ENCODE results near the gene SLC2A1.

The SLC2A1 gene

GRCh38 chr1:42950116-42950481, 8.6 kb downstream of the SLC2A1 start:
- H3K9me3 ChIP-seq, result no peaks in the 10 kb centered on the region
- no peak for TF ChIP-seq CTCF (IDR thresholded peaks at IDR 0.05)
- no peak overlapping the region for H3K27ac ChIP-seq
- no peaks in the 10 kb centered on the region for H3K27me3 ChIP-seq
- H3K36me3 ChIP-seq, result no peaks in the 10 kb centered on the region
- H3K4me1 ChIP-seq (ENCODE audit: control insufficient read depth in 1 of 2, insufficient read depth in 1 of 2, low read depth in 1 of 2, low read length in 1 of 2), result peaks cover 0 to 2% of the 10 kb centered on the region in 2 experiments
- H3K4me3 ChIP-seq (ENCODE audit: low read depth in 1 of 2, low read length in 1 of 2), result no peak overlapping the region

GRCh38 chr1:42949312-42950115, 9.2 kb downstream of the SLC2A1 start:
- H3K27ac ChIP-seq, result no peak overlapping the region
- peaks cover 5 to 8% of the 10 kb centered on the region in 2 experiments for H3K4me1 ChIP-seq (ENCODE audit: control insufficient read depth in 1 of 2, insufficient read depth in 1 of 2, low read depth in 1 of 2, low read length in 1 of 2)

GRCh38 chr1:42947965-42948732, 10.5 kb downstream of the SLC2A1 start:
- Histone ChIP-seq H3K27me3 (no peaks in the 10 kb centered on the region), H3K4me1 (ENCODE audit: control insufficient read depth in 1 of 2, insufficient read depth in 1 of 2, low read depth in 1 of 2, low read length in 1 of 2) (peaks cover 15 to 22% of the 10 kb centered on the region in 2 experiments), H3K27ac (no peak overlapping the region), H3K4me3 (ENCODE audit: low read depth in 1 of 2, low read length in 1 of 2) (no peak overlapping the region), H3K36me3 (no peaks in the 10 kb centered on the region), H3K9me3 (no peaks in the 10 kb centered on the region)
- no peak for TF ChIP-seq CTCF (IDR thresholded peaks at IDR 0.05)

More at GRCh38 chr1:42949312-42950115, 9.2 kb downstream of the SLC2A1 start:
- Histone ChIP-seq H3K9me3 (no peaks in the 10 kb centered on the region), H3K27me3 (no peaks in the 10 kb centered on the region), H3K36me3 (no peaks in the 10 kb centered on the region), H3K4me3 (ENCODE audit: low read depth in 1 of 2, low read length in 1 of 2) (no peak overlapping the region)
- TF ChIP-seq CTCF (IDR thresholded peaks at IDR 0.05), result no peak

GRCh38 chr1:42947117-42947516, 11.6 kb downstream of the SLC2A1 start:
- Histone ChIP-seq H3K4me1 (ENCODE audit: control insufficient read depth in 1 of 2, insufficient read depth in 1 of 2, low read depth in 1 of 2, low read length in 1 of 2) (peaks cover 20 to 32% of the 10 kb centered on the region in 2 experiments), H3K4me3 (ENCODE audit: low read depth in 1 of 2, low read length in 1 of 2) (no peak overlapping the region), H3K27me3 (no peaks in the 10 kb centered on the region), H3K9me3 (no peaks in the 10 kb centered on the region), H3K27ac (no peak overlapping the region), H3K36me3 (no peaks in the 10 kb centered on the region)
- TF ChIP-seq CTCF (IDR thresholded peaks at IDR 0.05), result no peak

- Histone ChIP-seq H3K9me3 (no peaks in the 10 kb centered on the region), H3K27me3 (no peaks in the 10 kb centered on the region), H3K4me1 (ENCODE audit: control insufficient read depth in 1 of 2, insufficient read depth in 1 of 2, low read depth in 1 of 2, low read length in 1 of 2) (peaks cover 28 to 40% of the 10 kb centered on the region in 2 experiments), H3K36me3 (no peaks in the 10 kb centered on the region), H3K27ac (no peak overlapping the region), H3K4me3 (ENCODE audit: low read depth in 1 of 2, low read length in 1 of 2) (no peak overlapping the region)
- no peak for TF ChIP-seq CTCF (IDR thresholded peaks at IDR 0.05)
Measured at GRCh38 chr1:42946120-42946898, 12.4 kb downstream of the SLC2A1 start.
